H9 (cell line): ENCODE data around the gene MORN3. TPM values are rescaled to one million over a fixed set of nuclear protein-coding genes. Genes with fewer than 3 reads are reported as not detected.

Experiments
- DNase-seq: peaks from one replicate; pipeline ENCODE4 v3.0.0-alpha.2; 2017
- H2AFZ ChIP-seq: one replicate; pipeline ENCODE4 v1.6.1; 2013; ENCODE audit warnings: mild to moderate bottlenecking, low read length, control low read depth, moderate library complexity
- H2AK5ac ChIP-seq: 2 replicates; pipeline ENCODE4 v1.6.1; 2013; ENCODE audit warnings: low read length, control low read depth, mixed read lengths; ENCODE audit not compliant: insufficient read length
- H2BK120ac ChIP-seq: one replicate; pipeline ENCODE4 v1.6.1; 2013; ENCODE audit warnings: low read depth, mild to moderate bottlenecking, low read length, control low read depth, inconsistent platforms; ENCODE audit not compliant: poor library complexity, severe bottlenecking
- H2BK12ac ChIP-seq: 2 replicates; pipeline ENCODE4 v1.6.1; 2013; ENCODE audit warnings: low read length, control low read depth, mixed read lengths, low read depth; ENCODE audit not compliant: insufficient read length
- H2BK15ac ChIP-seq: 2 replicates; pipeline ENCODE4 v1.6.1; 2013; ENCODE audit warnings: low read depth, low read length, control low read depth
- H2BK20ac ChIP-seq: one replicate; pipeline ENCODE4 v1.6.1; 2013; ENCODE audit warnings: low read depth, mild to moderate bottlenecking, low read length, control low read depth, inconsistent platforms; ENCODE audit not compliant: poor library complexity, severe bottlenecking
- H2BK5ac ChIP-seq: 2 replicates; pipeline ENCODE4 v1.6.1; 2013; ENCODE audit warnings: low read length, control low read depth, mixed read lengths; ENCODE audit not compliant: insufficient read length
- H3K14ac ChIP-seq: 2 replicates; pipeline ENCODE4 v1.6.1; 2013; ENCODE audit warnings: low read length, control low read depth; ENCODE audit not compliant: insufficient read depth
- H3K18ac ChIP-seq: 2 replicates; pipeline ENCODE4 v1.6.1; 2013; ENCODE audit warnings: low read depth, mild to moderate bottlenecking, mixed read lengths, low read length, control low read depth; ENCODE audit not compliant: insufficient read length
- H3K23ac ChIP-seq: 2 replicates; pipeline ENCODE4 v1.6.1; 2013; ENCODE audit warnings: low read length, control low read depth, mixed read lengths, low read depth; ENCODE audit not compliant: insufficient read length
- H3K23me2 ChIP-seq: 2 replicates; pipeline ENCODE4 v1.6.1; 2013; ENCODE audit warnings: low read depth, mild to moderate bottlenecking, mixed read lengths, low read length, control low read depth; ENCODE audit not compliant: insufficient read length, poor library complexity, severe bottlenecking
- H3K27ac ChIP-seq: 2 replicates; pipeline ENCODE4 v1.5.1; 2013; ENCODE audit warnings: low read length, control low read depth, mixed read lengths, low read depth; ENCODE audit not compliant: insufficient read length
- H3K27me3 ChIP-seq: 2 replicates; pipeline ENCODE4 v1.6.1; 2013; ENCODE audit warnings: low read length, control low read depth, inconsistent platforms; ENCODE audit not compliant: insufficient read depth
- H3K4ac ChIP-seq: 2 replicates; pipeline ENCODE4 v1.6.1; 2013; ENCODE audit warnings: low read depth, mild to moderate bottlenecking, control low read depth, inconsistent platforms, low read length, moderate library complexity
- H3K4me1 ChIP-seq: 2 replicates; pipeline ENCODE4 v1.6.1; 2013; ENCODE audit warnings: low read length, control low read depth, inconsistent platforms; ENCODE audit not compliant: insufficient read depth
- H3K4me2 ChIP-seq: 2 replicates; pipeline ENCODE4 v1.6.1; 2013; ENCODE audit warnings: low read length, control low read depth, mixed read lengths; ENCODE audit not compliant: insufficient read length, insufficient read depth
- H3K56ac ChIP-seq: 2 replicates; pipeline ENCODE4 v1.6.1; 2013; ENCODE audit warnings: low read depth, mild to moderate bottlenecking, mixed read lengths, low read length, control low read depth; ENCODE audit not compliant: insufficient read length
- H3K79me1 ChIP-seq: 2 replicates; pipeline ENCODE4 v1.6.1; 2013; ENCODE audit warnings: low read depth, mild to moderate bottlenecking, moderate library complexity, low read length, control low read depth, inconsistent platforms; ENCODE audit not compliant: insufficient read depth, poor library complexity, severe bottlenecking
- H3K79me2 ChIP-seq: 2 replicates; pipeline ENCODE4 v1.6.1; 2013; ENCODE audit warnings: low read length, control low read depth, inconsistent platforms; ENCODE audit not compliant: insufficient read depth
- H3K9ac ChIP-seq: 2 replicates; pipeline ENCODE4 v1.6.1; 2013; ENCODE audit warnings: low read length, control low read depth, mixed read lengths; ENCODE audit not compliant: insufficient read length; ENCODE audit errors: extremely low read depth
- H3K9me3 ChIP-seq: one replicate; pipeline ENCODE4 v1.6.1; 2013; ENCODE audit warnings: low read depth, low read length, inconsistent platforms; ENCODE audit not compliant: control insufficient read depth
- H3T11ph ChIP-seq: one replicate; pipeline ENCODE4 v1.6.1; 2013; ENCODE audit warnings: mild to moderate bottlenecking, low read length, control low read depth, inconsistent platforms
- H4K20me1 ChIP-seq: one replicate; pipeline ENCODE4 v1.6.1; 2013; ENCODE audit not compliant: control insufficient read depth, insufficient read length, insufficient read depth
- H4K5ac ChIP-seq: 2 replicates; pipeline ENCODE4 v1.6.1; 2013; ENCODE audit warnings: low read depth, mild to moderate bottlenecking, mixed read lengths, low read length, control low read depth; ENCODE audit not compliant: insufficient read length
- H4K8ac ChIP-seq: replicated peaks from 2 replicates; pipeline ENCODE4 v1.6.1; 2013; ENCODE audit warnings: low read length, control low read depth, mixed read lengths, low read depth; ENCODE audit not compliant: insufficient read length
- H4K91ac ChIP-seq: 2 replicates; pipeline ENCODE4 v1.6.1; 2013; ENCODE audit warnings: low read depth, mild to moderate bottlenecking, moderate library complexity, mixed read lengths, low read length, control low read depth; ENCODE audit not compliant: insufficient read length
- H3K27ac Mint-ChIP-seq, 3 experiments: 2 replicates in 2 of 3; 3 replicates in 1 of 3; pipeline ENCODE4 v1.8.0; 2020 to 2021; ENCODE audit warnings: mixed read lengths in 3 of 3, mild to moderate bottlenecking in 1 of 3, moderate library complexity in 1 of 3
- H3K27me3 Mint-ChIP-seq: 2 replicates; pipeline ENCODE4 v1.8.0; 2021; ENCODE audit warnings: low read depth, mild to moderate bottlenecking, moderate library complexity, mixed read lengths
- H3K36me3 Mint-ChIP-seq, 3 experiments: 2 replicates in 2 of 3; 3 replicates in 1 of 3; pipeline ENCODE4 v1.8.0; 2020 to 2021; ENCODE audit warnings: low read depth in 3 of 3, mixed read lengths in 3 of 3; ENCODE audit not compliant: insufficient read depth in 1 of 3
- H3K4me1 Mint-ChIP-seq, 2 experiments: 2 replicates each; pipeline ENCODE4 v1.8.0; 2020; ENCODE audit warnings: mixed read lengths in 2 of 2
- H3K4me3 Mint-ChIP-seq, 2 experiments: 2 replicates in 1 of 2; 3 replicates in 1 of 2; pipeline ENCODE4 v1.8.0; 2020 to 2021; ENCODE audit warnings: mild to moderate bottlenecking in 2 of 2, mixed read lengths in 2 of 2, moderate library complexity in 1 of 2
- H3K9me3 Mint-ChIP-seq, 2 experiments: 2 replicates in 1 of 2; 3 replicates in 1 of 2; pipeline ENCODE4 v1.8.0; 2020; ENCODE audit warnings: mild to moderate bottlenecking in 2 of 2, mixed read lengths in 2 of 2, moderate library complexity in 1 of 2
- WGBS: extraction: QIAGEN DNeasy Blood & Tissue Kit; methylation state at CpG from one replicate; pipeline ENCODE4 v1.1.7; 2013; ENCODE audit warnings: missing lambda C conversion rate, low lambda C conversion rate, mixed read lengths; ENCODE audit not compliant: insufficient read length; ENCODE audit errors: extremely low coverage; 5-methylcytosine and 5-hydroxymethylcytosine counted together
- total RNA-seq: library from RNA; stranded (reverse); gene quantifications from 2 replicates; pipeline ENCODE4 v1.2.1, GENCODE V29; 2021
- TF ChIP-seq, protein P1 (sequence below): fragments of 200-600 bp; sonication (generic); conservative IDR thresholded peaks from 3 replicates; pipeline ENCODE4 v1.8.0; 2021; ENCODE audit warnings: antibody characterized with exemption, mild to moderate bottlenecking

MORN3 gene
- total RNA-seq, 1 experiment from 2014 or later, result 0.37 TPM

DNA sequence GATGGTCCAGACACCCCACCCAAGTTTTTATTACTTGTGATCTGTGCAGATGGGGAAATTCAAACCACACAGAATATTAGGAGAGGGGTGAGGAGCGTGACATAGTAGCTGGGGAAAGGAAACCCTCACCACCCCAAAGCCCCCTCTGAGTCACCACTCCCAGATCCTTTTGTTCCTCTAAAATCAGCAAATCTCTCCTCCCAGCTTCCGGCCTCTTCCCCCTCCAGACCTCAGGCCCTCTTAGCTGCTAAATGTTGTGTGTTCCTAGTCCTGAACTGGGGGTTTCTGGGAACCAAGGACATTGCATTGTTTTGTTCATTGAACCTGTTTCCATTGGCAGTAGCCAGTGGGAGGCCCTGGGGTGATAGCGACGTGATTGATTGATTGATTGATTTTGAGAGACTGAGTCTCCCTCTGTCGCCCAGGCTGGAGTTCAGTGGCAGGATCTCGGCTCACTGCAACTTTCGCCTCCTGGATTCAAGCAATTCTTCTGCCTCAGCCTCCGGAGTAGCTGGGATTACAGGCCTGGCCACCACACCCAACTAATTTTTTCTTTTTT lies 49.0 kb downstream of the MORN3 start:
- Histone ChIP-seq H2AK5ac (no peak overlapping the region), H3K56ac (no peak overlapping the region), H2BK120ac (no peak overlapping the region), H3K9ac (no peak overlapping the region), H3K27ac (no peak overlapping the region), H2BK12ac (no peak overlapping the region), H3K9me3 (no peaks in the 10 kb centered on the region), H4K8ac (no peak overlapping the region), H4K91ac (no peak overlapping the region), H3K14ac (no peak overlapping the region), H2BK5ac (no peak overlapping the region), H4K20me1 (no peaks in the 10 kb centered on the region), H3K23ac (no peak overlapping the region), H3T11ph (no peak overlapping the region), H3K79me1 (no peaks in the 10 kb centered on the region), H2BK20ac (no peak overlapping the region), H3K79me2 (no peaks in the 10 kb centered on the region), H3K4ac (no peak overlapping the region), H3K4me1 (peaks cover 8% of the 10 kb centered on the region), H3K23me2 (no peaks in the 10 kb centered on the region), H3K27me3 (no peaks in the 10 kb centered on the region), H2AFZ (no peak overlapping the region), H3K4me2 (no peak overlapping the region), H3K18ac (no peak overlapping the region), H2BK15ac (no peak overlapping the region), H4K5ac (no peak overlapping the region)
- no peak overlapping the region for H3K4me3 Mint-ChIP-seq
- no peaks in the 10 kb centered on the region for H3K36me3 Mint-ChIP-seq
- H3K27ac Mint-ChIP-seq, result peak overlapping the region; percentile 14 to 89 (median 71); a peak in 4 of 7 replicates
- H3K4me1 Mint-ChIP-seq, result peaks cover 19 to 30% of the 10 kb centered on the region in 2 experiments
- no peaks in the 10 kb centered on the region for H3K9me3 Mint-ChIP-seq
- TF ChIP-seq, protein P1, sequence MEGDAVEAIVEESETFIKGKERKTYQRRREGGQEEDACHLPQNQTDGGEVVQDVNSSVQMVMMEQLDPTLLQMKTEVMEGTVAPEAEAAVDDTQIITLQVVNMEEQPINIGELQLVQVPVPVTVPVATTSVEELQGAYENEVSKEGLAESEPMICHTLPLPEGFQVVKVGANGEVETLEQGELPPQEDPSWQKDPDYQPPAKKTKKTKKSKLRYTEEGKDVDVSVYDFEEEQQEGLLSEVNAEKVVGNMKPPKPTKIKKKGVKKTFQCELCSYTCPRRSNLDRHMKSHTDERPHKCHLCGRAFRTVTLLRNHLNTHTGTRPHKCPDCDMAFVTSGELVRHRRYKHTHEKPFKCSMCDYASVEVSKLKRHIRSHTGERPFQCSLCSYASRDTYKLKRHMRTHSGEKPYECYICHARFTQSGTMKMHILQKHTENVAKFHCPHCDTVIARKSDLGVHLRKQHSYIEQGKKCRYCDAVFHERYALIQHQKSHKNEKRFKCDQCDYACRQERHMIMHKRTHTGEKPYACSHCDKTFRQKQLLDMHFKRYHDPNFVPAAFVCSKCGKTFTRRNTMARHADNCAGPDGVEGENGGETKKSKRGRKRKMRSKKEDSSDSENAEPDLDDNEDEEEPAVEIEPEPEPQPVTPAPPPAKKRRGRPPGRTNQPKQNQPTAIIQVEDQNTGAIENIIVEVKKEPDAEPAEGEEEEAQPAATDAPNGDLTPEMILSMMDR, result no peak
- peak; percentile 66 for DNase-seq
- no CpG with 5 or more reads among the region's 8 CpGs for WGBS
- H3K27me3 Mint-ChIP-seq, result no peaks in the 10 kb centered on the region
